SK-N-SH (cell line): ENCODE data around the gene SAT2. TPM values are rescaled to one million over a fixed set of nuclear protein-coding genes. Genes with fewer than 3 reads are reported as not detected.
A peak's percentile ranks its signal among the peaks of the same experiment; 100 is the strongest.

Experiments used
- CTCF ChIA-PET: fragments of 300-600, 350-600 bp; formaldehyde crosslinking; extraction: SDS; loops from one replicate; lab custom pipeline; 2021; lab: Yijun Ruan, JAX
- POLR2A ChIA-PET: fragments of 350-600 bp; sonication (Branson Sonifier 250); formaldehyde crosslinking; extraction: SDS; loops from one replicate; lab custom pipeline; 2020; ENCODE audit warnings: antibody characterized with exemption, inconsistent platforms; lab: Yijun Ruan, JAX
- DNase-seq: peaks from one replicate; pipeline ENCODE4 v3.0.0; 2012
- H2AFZ ChIP-seq: fragments of 200-600 bp; sonication (generic); 2 replicates; pipeline ENCODE4 v1.8.1; 2016; ENCODE audit warnings: antibody characterized with exemption, mild to moderate bottlenecking, low read depth
- H3F3A ChIP-seq: fragments of 200-600 bp; sonication (generic); replicated peaks from 2 replicates; pipeline ENCODE3; 2016; ENCODE audit warnings: antibody characterized with exemption, mild to moderate bottlenecking; ENCODE audit not compliant: insufficient read depth
- H3K27ac ChIP-seq, 2 experiments: fragments of 200-500 bp in 1 of 2; fragments of 200-600 bp in 1 of 2; sonication (Bioruptor generic) in 1 of 2; sonication (generic), shearing (Covaris generic) in 1 of 2; 2 replicates each; pipeline versions ENCODE4 v1.5.1 to v1.6.1; 2014 to 2016; ENCODE audit warnings: low read depth in 2 of 2, inconsistent platforms in 1 of 2, low read length in 1 of 2, mild to moderate bottlenecking in 1 of 2, mixed read lengths in 1 of 2
- H3K27me3 ChIP-seq: fragments of 200-600 bp; sonication (generic), shearing (Covaris generic); 2 replicates; pipeline ENCODE4 v1.6.1; 2016; ENCODE audit warnings: mixed run types; ENCODE audit not compliant: insufficient read depth
- H3K36me3 ChIP-seq, 2 experiments: fragments of 200-500 bp in 1 of 2; fragments of 200-600 bp in 1 of 2; sonication (Bioruptor generic) in 1 of 2; sonication (generic) in 1 of 2; replicated peaks in 1 of 2; 2 replicates each; pipeline versions ENCODE3 to v1.5.1; 2014 to 2016; ENCODE audit warnings: low read length in 1 of 2, mild to moderate bottlenecking in 1 of 2; ENCODE audit not compliant: insufficient read depth in 2 of 2, control insufficient read depth in 1 of 2
- H3K4me1 ChIP-seq, 2 experiments: fragments of 200-500 bp in 1 of 2; fragments of 200-600 bp in 1 of 2; sonication (Bioruptor generic) in 1 of 2; sonication (generic), shearing (Covaris generic) in 1 of 2; 2 replicates each; pipeline versions ENCODE4 v1.5.1 to v1.6.1; 2014 to 2016; ENCODE audit warnings: low read depth in 1 of 2, low read length in 1 of 2, mixed run types in 1 of 2; ENCODE audit not compliant: insufficient read depth in 2 of 2, control insufficient read depth in 1 of 2
- H3K4me2 ChIP-seq: fragments of 200-600 bp; sonication (generic), shearing (Covaris generic); 2 replicates; pipeline ENCODE4 v1.6.1; 2017; ENCODE audit warnings: mixed run types
- H3K4me3 ChIP-seq, 2 experiments: fragments of 200-500 bp in 1 of 2; fragments of 200-600 bp in 1 of 2; sonication (Bioruptor generic) in 1 of 2; sonication (generic), shearing (Covaris generic) in 1 of 2; 2 replicates each; pipeline versions ENCODE4 v1.5.1 to v1.8.1; 2014 to 2016; ENCODE audit warnings: low read depth in 2 of 2, inconsistent platforms in 1 of 2, low read length in 1 of 2, mild to moderate bottlenecking in 1 of 2, mixed read lengths in 1 of 2, moderate library complexity in 1 of 2
- H3K79me2 ChIP-seq: fragments of 200-600 bp; sonication (generic); 2 replicates; pipeline ENCODE4 v1.8.1; 2017; ENCODE audit warnings: mild to moderate bottlenecking; ENCODE audit not compliant: insufficient read depth
- H3K9ac ChIP-seq: fragments of 200-600 bp; sonication (generic); 2 replicates; pipeline ENCODE4 v1.6.1; 2017; ENCODE audit warnings: mixed run types
- H3K9me2 ChIP-seq: fragments of 200-600 bp; sonication (generic); 2 replicates; pipeline ENCODE4 v1.6.1; 2017; ENCODE audit warnings: mixed run types
- H3K9me3 ChIP-seq: fragments of 200-600 bp; sonication (generic); 2 replicates; pipeline ENCODE4 v1.6.1; 2017; ENCODE audit warnings: mixed run types, mild to moderate bottlenecking, moderate library complexity
- H4K20me1 ChIP-seq: fragments of 200-600 bp; sonication (generic); 2 replicates; pipeline ENCODE4 v1.6.1; 2017; ENCODE audit warnings: mild to moderate bottlenecking, mixed run types; ENCODE audit not compliant: insufficient read depth
- ELF1 ChIP-seq: IDR thresholded peaks from 2 replicates; pipeline ENCODE4 v1.4.0; 2012
- EZH2phosphoT487 ChIP-seq: fragments of 200-600 bp; sonication (generic); IDR thresholded peaks from 2 replicates; pipeline ENCODE4 v1.6.1; 2017; ENCODE audit warnings: low read depth, mixed run types, mild to moderate bottlenecking, antibody characterized with exemption, moderate library complexity, borderline replicate concordance
- FOXJ3 ChIP-seq: sonication (generic); formaldehyde crosslinking; IDR thresholded peaks from 2 replicates; pipeline ENCODE4 v1.5.1; 2020; ENCODE audit warnings: mild to moderate bottlenecking, missing genetic modification reagents
- POLR2AphosphoS5 ChIP-seq: IDR thresholded peaks from 2 replicates; pipeline ENCODE4 v1.6.1; 2012; ENCODE audit warnings: low read depth, low read length
- RAD21 ChIP-seq: IDR thresholded peaks from 2 replicates; pipeline ENCODE4 v1.6.1; 2012; ENCODE audit warnings: mild to moderate bottlenecking, low read length
- RFX5 ChIP-seq: IDR thresholded peaks from 2 replicates; pipeline ENCODE4 v1.6.1; 2012; ENCODE audit warnings: mild to moderate bottlenecking, improper control_type of control experiment, low read length
- TAF1 ChIP-seq: IDR thresholded peaks from 2 replicates; pipeline ENCODE4 v1.6.1; 2012; ENCODE audit warnings: low read depth, mild to moderate bottlenecking, low read length, moderate library complexity, borderline replicate concordance
- TCF12 ChIP-seq: IDR thresholded peaks from 2 replicates; pipeline ENCODE4 v1.4.0; 2012
- WGBS: methylation state at CpG from one replicate; pipeline ENCODE4 v1.1.6; 2017; ENCODE audit warnings: low lambda C conversion rate; 5-methylcytosine and 5-hydroxymethylcytosine counted together
- polyA plus RNA-seq, 3 experiments: library from polyadenylated mRNA; depleted of rRNA; stranded (reverse); fragments of >200 nt; gene quantifications; 2 replicates each; pipeline ENCODE4 v1.2.3, GENCODE V29; 2012
- small RNA-seq, 7 experiments: library from RNA; depleted of rRNA; stranded (forward); fragments of <200 nt; gene quantifications; one replicate each; pipeline ENCODE3, GENCODE V24; 2012
- TF ChIP-seq, protein P1 (sequence below): fragments of 150-350 bp; IDR thresholded peaks from 2 replicates; pipeline ENCODE4 v1.6.1; 2016; ENCODE audit warnings: mild to moderate bottlenecking, low read depth, low read length
- TF ChIP-seq, protein P2 (sequence below): IDR thresholded peaks from 2 replicates; pipeline ENCODE4 v1.6.1; 2012; ENCODE audit warnings: mild to moderate bottlenecking, low read depth, low read length, moderate library complexity

Gene SAT2
- polyA plus RNA-seq, 1 of the 3 experiments (the other 2 are of a cell fraction) = 43.1 TPM

DNA sequence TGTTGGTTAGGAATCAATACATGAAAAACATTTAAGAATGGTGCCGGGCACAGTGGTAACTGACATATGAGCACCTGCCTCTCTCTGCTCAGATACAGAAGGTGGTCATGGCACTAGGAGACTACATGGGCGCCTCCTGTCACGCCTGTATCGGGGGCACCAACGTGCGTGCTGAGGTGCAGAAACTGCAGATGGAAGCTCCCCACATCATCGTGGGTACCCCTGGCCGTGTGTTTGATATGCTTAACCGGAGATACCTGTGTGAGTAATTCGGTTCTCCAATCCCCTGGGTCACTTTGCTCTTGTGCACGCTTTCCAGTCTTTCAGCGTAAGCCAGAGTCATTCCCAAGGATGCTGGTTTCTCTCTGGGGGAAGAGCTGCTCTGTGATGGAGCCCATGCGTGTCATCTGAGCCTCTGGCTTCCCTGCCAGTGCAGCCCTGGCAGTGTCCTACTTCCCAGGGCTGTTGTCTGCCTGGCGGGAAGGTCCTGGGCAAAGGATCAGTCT, 51.1 kb downstream of the SAT2 start:
- TF ChIP-seq ELF1 (no peak), FOXJ3 (CRISPR knock-in tag) (no peak), RFX5 (no peak), TAF1 (no peak), TCF12 (no peak), POLR2AphosphoS5 (no peak; the same call in 1 of the 2 replicates), RAD21 (no peak), EZH2phosphoT487 (no peak)
- TF ChIP-seq, protein P1, sequence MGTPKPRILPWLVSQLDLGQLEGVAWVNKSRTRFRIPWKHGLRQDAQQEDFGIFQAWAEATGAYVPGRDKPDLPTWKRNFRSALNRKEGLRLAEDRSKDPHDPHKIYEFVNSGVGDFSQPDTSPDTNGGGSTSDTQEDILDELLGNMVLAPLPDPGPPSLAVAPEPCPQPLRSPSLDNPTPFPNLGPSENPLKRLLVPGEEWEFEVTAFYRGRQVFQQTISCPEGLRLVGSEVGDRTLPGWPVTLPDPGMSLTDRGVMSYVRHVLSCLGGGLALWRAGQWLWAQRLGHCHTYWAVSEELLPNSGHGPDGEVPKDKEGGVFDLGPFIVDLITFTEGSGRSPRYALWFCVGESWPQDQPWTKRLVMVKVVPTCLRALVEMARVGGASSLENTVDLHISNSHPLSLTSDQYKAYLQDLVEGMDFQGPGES = no peak
- TF ChIP-seq, protein P2, sequence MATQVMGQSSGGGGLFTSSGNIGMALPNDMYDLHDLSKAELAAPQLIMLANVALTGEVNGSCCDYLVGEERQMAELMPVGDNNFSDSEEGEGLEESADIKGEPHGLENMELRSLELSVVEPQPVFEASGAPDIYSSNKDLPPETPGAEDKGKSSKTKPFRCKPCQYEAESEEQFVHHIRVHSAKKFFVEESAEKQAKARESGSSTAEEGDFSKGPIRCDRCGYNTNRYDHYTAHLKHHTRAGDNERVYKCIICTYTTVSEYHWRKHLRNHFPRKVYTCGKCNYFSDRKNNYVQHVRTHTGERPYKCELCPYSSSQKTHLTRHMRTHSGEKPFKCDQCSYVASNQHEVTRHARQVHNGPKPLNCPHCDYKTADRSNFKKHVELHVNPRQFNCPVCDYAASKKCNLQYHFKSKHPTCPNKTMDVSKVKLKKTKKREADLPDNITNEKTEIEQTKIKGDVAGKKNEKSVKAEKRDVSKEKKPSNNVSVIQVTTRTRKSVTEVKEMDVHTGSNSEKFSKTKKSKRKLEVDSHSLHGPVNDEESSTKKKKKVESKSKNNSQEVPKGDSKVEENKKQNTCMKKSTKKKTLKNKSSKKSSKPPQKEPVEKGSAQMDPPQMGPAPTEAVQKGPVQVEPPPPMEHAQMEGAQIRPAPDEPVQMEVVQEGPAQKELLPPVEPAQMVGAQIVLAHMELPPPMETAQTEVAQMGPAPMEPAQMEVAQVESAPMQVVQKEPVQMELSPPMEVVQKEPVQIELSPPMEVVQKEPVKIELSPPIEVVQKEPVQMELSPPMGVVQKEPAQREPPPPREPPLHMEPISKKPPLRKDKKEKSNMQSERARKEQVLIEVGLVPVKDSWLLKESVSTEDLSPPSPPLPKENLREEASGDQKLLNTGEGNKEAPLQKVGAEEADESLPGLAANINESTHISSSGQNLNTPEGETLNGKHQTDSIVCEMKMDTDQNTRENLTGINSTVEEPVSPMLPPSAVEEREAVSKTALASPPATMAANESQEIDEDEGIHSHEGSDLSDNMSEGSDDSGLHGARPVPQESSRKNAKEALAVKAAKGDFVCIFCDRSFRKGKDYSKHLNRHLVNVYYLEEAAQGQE = no peak
- Histone ChIP-seq H3K4me2 (peak overlapping the region; percentile 96; the same call in 1 of the 2 replicates), H2AFZ (no peak overlapping the region), H3K9me3 (no peaks in the 10 kb centered on the region), H3K4me3 (no peak overlapping the region), H3K79me2 (peaks cover 69% of the 10 kb centered on the region), H3K27me3 (no peaks in the 10 kb centered on the region), H3K9me2 (no peaks in the 10 kb centered on the region), H4K20me1 (peaks cover 61% of the 10 kb centered on the region), H3K4me1 (peaks cover 22 to 32% of the 10 kb centered on the region in 2 experiments), H3F3A (peaks cover 61% of the 10 kb centered on the region), H3K36me3 (peaks cover 54 to 60% of the 10 kb centered on the region in 2 experiments), H3K9ac (no peak overlapping the region), H3K27ac (peak overlapping the region in 1 of 2 experiments; percentile 92; a peak in 1 of 4 replicates)
- CTCF ChIA-PET = interaction anchor here (0.6 to 1.7 kb wide), 3 partner anchors 15 to 271 kb away, joined by 3 to 8 read pairs (median 3); partner anchors contain the start of gene SENP3
- POLR2A ChIA-PET = interaction anchor here (1.2 kb wide), 1 partner anchor 39 kb away, joined by 5 read pairs; the partner anchor contains the start of gene FXR2
- DNase-seq = no peak
- WGBS = 83% methylated on average over 11 of the region's 14 CpGs

Small RNAs within 50 kb of the gene (small RNA-seq; reads per million reads assigned to genes)
- 0 reads per million in 7 experiments for gene CD68
- gene SNORD10 = 0 reads per million in 7 experiments

Other genes starting within 250 kb of the SAT2 start
- 0.64 and 0.75 TPM in 2 replicates for gene TNK1, start 246.7 kb downstream of the SAT2 start, polyA plus RNA-seq (2012; rRNA removed)
- 72.0 and 95.0 TPM in 2 replicates for gene PLSCR3, start 233.3 kb downstream of the SAT2 start, polyA plus RNA-seq (2012; rRNA removed)
- gene TMEM256, start 223.7 kb downstream of the SAT2 start, polyA plus RNA-seq (2012; rRNA removed) = 114 and 213 TPM in 2 replicates
- gene NLGN2, start 220.0 kb downstream of the SAT2 start, polyA plus RNA-seq (2012; rRNA removed) = 16.8 and 29.9 TPM in 2 replicates
- gene SPEM1, start 207.5 kb downstream of the SAT2 start, polyA plus RNA-seq (2012; rRNA removed) = not detected in 2 replicates
- not detected in 2 replicates for gene SPEM2, start 202.2 kb downstream of the SAT2 start, polyA plus RNA-seq (2012; rRNA removed)
- not detected in 2 replicates for gene SPEM3, start 199.0 kb downstream of the SAT2 start, polyA plus RNA-seq (2012; rRNA removed)
- 6.5 and 6.6 TPM in 2 replicates for gene TMEM102, start 192.4 kb downstream of the SAT2 start, polyA plus RNA-seq (2012; rRNA removed)
- 1.9 and 2.5 TPM in 2 replicates for gene FGF11, start 188.3 kb downstream of the SAT2 start, polyA plus RNA-seq (2012; rRNA removed)
- gene CHRNB1, start 182.8 kb downstream of the SAT2 start, polyA plus RNA-seq (2012; rRNA removed) = 26.8 and 29.7 TPM in 2 replicates
- gene ZBTB4, start 148.2 kb downstream of the SAT2 start, polyA plus RNA-seq (2012; rRNA removed) = 11.4 and 12.8 TPM in 2 replicates
- gene SLC35G6, start 146.4 kb downstream of the SAT2 start, polyA plus RNA-seq (2012; rRNA removed) = not detected in 2 replicates
- gene POLR2A, start 143.5 kb downstream of the SAT2 start, polyA plus RNA-seq (2012; rRNA removed) = 19.0 and 37.3 TPM in 2 replicates
- 31.1 and 47.6 TPM in 2 replicates for gene TNFSF12, start 78.8 kb downstream of the SAT2 start, polyA plus RNA-seq (2012; rRNA removed)
- 1.0 and 2.1 TPM in 2 replicates for gene TNFSF13, start 69.1 kb downstream of the SAT2 start, polyA plus RNA-seq (2012; rRNA removed)
- gene SENP3, start 65.9 kb downstream of the SAT2 start, polyA plus RNA-seq (2012; rRNA removed) = 80.8 and 103 TPM in 2 replicates
- gene CD68, start 48.2 kb downstream of the SAT2 start, polyA plus RNA-seq (2012; rRNA removed) = 34.6 and 62.4 TPM in 2 replicates
- 126 and 142 TPM in 2 replicates for gene MPDU1, start 44.0 kb downstream of the SAT2 start, polyA plus RNA-seq (2012; rRNA removed)
- 1.3 TPM in 2 replicates for gene SOX15, start 37.7 kb downstream of the SAT2 start, polyA plus RNA-seq (2012; rRNA removed)
- 56.4 and 62.3 TPM in 2 replicates for gene FXR2, start 12.9 kb downstream of the SAT2 start, polyA plus RNA-seq (2012; rRNA removed)
- gene SHBG, start 2.3 kb upstream of the SAT2 start, polyA plus RNA-seq (2012; rRNA removed) = 0.70 and 1.1 TPM in 2 replicates
- 0.05 and 0.08 TPM in 2 replicates for gene ATP1B2, start 23.1 kb upstream of the SAT2 start, polyA plus RNA-seq (2012; rRNA removed)
- 47.3 and 62.6 TPM in 2 replicates for gene TP53, start 59.7 kb upstream of the SAT2 start, polyA plus RNA-seq (2012; rRNA removed)
- gene WRAP53, start 60.7 kb upstream of the SAT2 start, polyA plus RNA-seq (2012; rRNA removed) = 6.6 and 8.6 TPM in 2 replicates
- 26.1 and 32.4 TPM in 2 replicates for gene EFNB3, start 77.4 kb upstream of the SAT2 start, polyA plus RNA-seq (2012; rRNA removed)
- gene DNAH2, start 89.9 kb upstream of the SAT2 start, polyA plus RNA-seq (2012; rRNA removed) = 0.13 and 0.18 TPM in 2 replicates
- 1.4 and 2.6 TPM in 2 replicates for gene KDM6B, start 206.4 kb upstream of the SAT2 start, polyA plus RNA-seq (2012; rRNA removed)
- 0.83 and 1.2 TPM in 2 replicates for gene TMEM88, start 227.2 kb upstream of the SAT2 start, polyA plus RNA-seq (2012; rRNA removed)
- gene NAA38, start 229.7 kb upstream of the SAT2 start, polyA plus RNA-seq (2012; rRNA removed) = 133 and 202 TPM in 2 replicates
- 8.8 and 9.8 TPM in 2 replicates for gene CYB5D1, start 230.2 kb upstream of the SAT2 start, polyA plus RNA-seq (2012; rRNA removed)